Measurements from ENCODE around the gene TMPRSS4. TPM values are rescaled to one million over a fixed set of nuclear protein-coding genes. Genes with fewer than 3 reads are reported as not detected.

TMPRSS4 gene
- total and polyA plus RNA-seq, 2 of the 13 experiments (the other 11 are each of a cell fraction or from before 2014, with no cell fraction given): 0.32 TPM; not detected in 1

DNA sequence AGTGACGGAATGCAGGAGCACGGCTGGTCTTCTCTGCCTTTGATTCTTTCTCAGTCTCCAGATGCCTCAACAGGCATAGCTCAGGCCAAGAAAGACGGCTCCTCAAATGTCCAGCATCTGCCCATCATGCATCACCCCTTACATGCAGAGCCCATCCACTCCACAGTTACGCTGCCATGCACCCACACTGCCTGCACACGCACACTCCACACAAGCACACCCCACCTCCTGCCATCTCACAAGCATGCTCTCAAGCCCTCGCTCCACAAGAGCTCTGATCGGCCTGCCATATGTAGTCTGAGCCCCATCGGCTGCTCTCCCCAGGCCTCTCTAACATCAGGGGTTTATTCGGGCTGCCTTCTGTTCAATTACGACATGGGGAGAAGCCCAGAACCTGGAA, 56.9 kb downstream of the TMPRSS4 start:
- H3K4me2 ChIP-seq (ENCODE audit: low read depth, low read length): no peak overlapping the region
- H3K27me3 ChIP-seq (ENCODE audit: control insufficient read depth in 1 of 2, insufficient read depth in 2 of 2, low read length in 2 of 2): peaks cover 11 to 51% of the 10 kb centered on the region in 2 experiments; a peak in 4 of 5 replicates
- H2AFZ ChIP-seq (ENCODE audit: low read length): no peak overlapping the region
- no peak overlapping the region for H3K9ac ChIP-seq (ENCODE audit: insufficient read depth, low read depth, low read length)
- no peaks in the 10 kb centered on the region for H3K9me3 ChIP-seq (ENCODE audit: low read length)
- H3K36me3 ChIP-seq (replicated peaks in 1 of 2; ENCODE audit: control insufficient read depth in 1 of 2, insufficient read depth in 2 of 2, low read length in 2 of 2): no peaks in the 10 kb centered on the region
- ATAC-seq (no peak), DNase-seq (ENCODE audit: low spot score) (no peak), FAIRE-seq (no peak)
- H3K79me2 ChIP-seq (ENCODE audit: insufficient read depth, low read length): no peaks in the 10 kb centered on the region
- CTCF ChIA-PET (ENCODE audit: low intra/inter-chr PET ratio, low total read pairs): no interaction called here
- H3K27ac ChIP-seq (ENCODE audit: extremely low read length, insufficient read depth, low read length): no peak overlapping the region
- no peak overlapping the region for H3K4me3 ChIP-seq (replicated peaks in 1 of 3; ENCODE audit: insufficient read depth in 1 of 3, low read depth in 2 of 3, low read length in 3 of 3)
- in situ Hi-C loops (cut with HindIII; ENCODE audit: extremely low pct_ligation_motif_present, low pct_unique_long_range_greater_than_20kb) (loop anchor here (25.0 kb wide), 1 partner anchor 353 kb away; no protein-coding TSS in a partner anchor), intact Hi-C loops (cut with micrococcal nuclease; ENCODE audit: unreplicated experiment) (no loop called here)
- BruUV-seq (replicated peaks): no TSS peak
- no peak for TF ChIP-seq ZNF83 (CRISPR knock-in tag; IDR thresholded peaks at IDR 0.05; ENCODE audit: borderline replicate concordance)
- no peak for TF ChIP-seq EEA1 (CRISPR knock-in tag; IDR thresholded peaks at IDR 0.05; ENCODE audit: borderline replicate concordance)
- TF ChIP-seq JUNB (CRISPR knock-in tag; IDR thresholded peaks at IDR 0.05; ENCODE audit: borderline replicate concordance): no peak
- TF ChIP-seq, protein P1, sequence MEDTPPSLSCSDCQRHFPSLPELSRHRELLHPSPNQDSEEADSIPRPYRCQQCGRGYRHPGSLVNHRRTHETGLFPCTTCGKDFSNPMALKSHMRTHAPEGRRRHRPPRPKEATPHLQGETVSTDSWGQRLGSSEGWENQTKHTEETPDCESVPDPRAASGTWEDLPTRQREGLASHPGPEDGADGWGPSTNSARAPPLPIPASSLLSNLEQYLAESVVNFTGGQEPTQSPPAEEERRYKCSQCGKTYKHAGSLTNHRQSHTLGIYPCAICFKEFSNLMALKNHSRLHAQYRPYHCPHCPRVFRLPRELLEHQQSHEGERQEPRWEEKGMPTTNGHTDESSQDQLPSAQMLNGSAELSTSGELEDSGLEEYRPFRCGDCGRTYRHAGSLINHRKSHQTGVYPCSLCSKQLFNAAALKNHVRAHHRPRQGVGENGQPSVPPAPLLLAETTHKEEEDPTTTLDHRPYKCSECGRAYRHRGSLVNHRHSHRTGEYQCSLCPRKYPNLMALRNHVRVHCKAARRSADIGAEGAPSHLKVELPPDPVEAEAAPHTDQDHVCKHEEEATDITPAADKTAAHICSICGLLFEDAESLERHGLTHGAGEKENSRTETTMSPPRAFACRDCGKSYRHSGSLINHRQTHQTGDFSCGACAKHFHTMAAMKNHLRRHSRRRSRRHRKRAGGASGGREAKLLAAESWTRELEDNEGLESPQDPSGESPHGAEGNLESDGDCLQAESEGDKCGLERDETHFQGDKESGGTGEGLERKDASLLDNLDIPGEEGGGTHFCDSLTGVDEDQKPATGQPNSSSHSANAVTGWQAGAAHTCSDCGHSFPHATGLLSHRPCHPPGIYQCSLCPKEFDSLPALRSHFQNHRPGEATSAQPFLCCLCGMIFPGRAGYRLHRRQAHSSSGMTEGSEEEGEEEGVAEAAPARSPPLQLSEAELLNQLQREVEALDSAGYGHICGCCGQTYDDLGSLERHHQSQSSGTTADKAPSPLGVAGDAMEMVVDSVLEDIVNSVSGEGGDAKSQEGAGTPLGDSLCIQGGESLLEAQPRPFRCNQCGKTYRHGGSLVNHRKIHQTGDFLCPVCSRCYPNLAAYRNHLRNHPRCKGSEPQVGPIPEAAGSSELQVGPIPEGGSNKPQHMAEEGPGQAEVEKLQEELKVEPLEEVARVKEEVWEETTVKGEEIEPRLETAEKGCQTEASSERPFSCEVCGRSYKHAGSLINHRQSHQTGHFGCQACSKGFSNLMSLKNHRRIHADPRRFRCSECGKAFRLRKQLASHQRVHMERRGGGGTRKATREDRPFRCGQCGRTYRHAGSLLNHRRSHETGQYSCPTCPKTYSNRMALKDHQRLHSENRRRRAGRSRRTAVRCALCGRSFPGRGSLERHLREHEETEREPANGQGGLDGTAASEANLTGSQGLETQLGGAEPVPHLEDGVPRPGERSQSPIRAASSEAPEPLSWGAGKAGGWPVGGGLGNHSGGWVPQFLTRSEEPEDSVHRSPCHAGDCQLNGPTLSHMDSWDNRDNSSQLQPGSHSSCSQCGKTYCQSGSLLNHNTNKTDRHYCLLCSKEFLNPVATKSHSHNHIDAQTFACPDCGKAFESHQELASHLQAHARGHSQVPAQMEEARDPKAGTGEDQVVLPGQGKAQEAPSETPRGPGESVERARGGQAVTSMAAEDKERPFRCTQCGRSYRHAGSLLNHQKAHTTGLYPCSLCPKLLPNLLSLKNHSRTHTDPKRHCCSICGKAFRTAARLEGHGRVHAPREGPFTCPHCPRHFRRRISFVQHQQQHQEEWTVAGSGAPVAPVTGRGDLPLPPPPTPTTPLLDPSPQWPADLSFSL (CRISPR knock-in tag; IDR thresholded peaks at IDR 0.05): no peak
- TF ChIP-seq BORCS8-MEF2B (CRISPR knock-in tag; IDR thresholded peaks at IDR 0.05): no peak
- no peaks in the 10 kb centered on the region for H3K4me1 ChIP-seq (ENCODE audit: insufficient read depth, low read length)
- POLR2A ChIA-PET: no interaction called here
- 40% methylated on average over 9 of the region's 10 CpGs for WGBS (ENCODE audit: low lambda C conversion rate)
- H4K20me1 ChIP-seq (ENCODE audit: insufficient read depth, low read length): no peaks in the 10 kb centered on the region

Data from HepG2 (cell line).